Activated CD4-positive, CD25-positive, alpha-beta regulatory T cell (primary cell): ENCODE measurements around the gene RFX3.

Source experiments
- DNase-seq, 4 experiments: peaks; one replicate each; lab custom pipeline; 2025; lab: John Stamatoyannopoulos, UW

Gene RFX3

DNA sequence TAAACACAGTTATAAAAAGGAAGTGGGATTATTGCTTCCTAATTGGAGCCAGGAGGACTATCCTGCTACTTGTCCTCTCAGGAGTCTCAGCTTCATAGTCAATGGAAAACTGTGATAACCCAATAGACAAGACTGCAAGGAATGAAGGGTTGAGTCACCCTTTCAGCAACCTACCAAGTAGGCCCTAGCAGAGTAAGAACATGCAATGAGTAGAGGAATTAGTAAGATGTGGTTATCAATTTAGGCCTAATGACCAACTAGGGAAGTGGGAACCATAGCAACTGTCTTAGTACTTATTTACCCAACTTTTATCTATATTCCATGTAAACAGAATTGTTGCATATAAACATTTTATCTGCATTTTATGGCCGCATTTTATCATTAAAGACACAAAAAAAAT is 310.1 kb downstream of the RFX3 start:
- no peak for DNase-seq

DNA sequence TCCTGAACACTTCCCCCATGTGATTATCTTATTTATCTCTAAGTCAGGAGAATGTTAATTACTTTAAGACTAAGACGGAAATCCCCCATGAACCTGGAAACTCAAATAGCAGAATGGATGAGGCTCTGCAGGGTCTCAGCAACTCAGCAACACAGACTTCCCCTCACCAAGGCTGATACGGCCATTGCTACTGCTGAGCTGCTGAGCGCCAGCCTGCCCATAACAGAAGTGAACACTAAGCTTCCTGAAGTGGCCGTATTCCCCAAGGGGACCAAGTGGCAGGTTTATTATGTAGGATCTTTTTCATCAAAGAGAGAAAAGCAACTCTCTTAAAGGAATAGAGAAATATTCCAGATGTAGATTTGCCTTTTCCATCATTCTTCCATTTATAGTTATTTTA is 311.1 kb downstream of the RFX3 start:
- no peak for DNase-seq

DNA sequence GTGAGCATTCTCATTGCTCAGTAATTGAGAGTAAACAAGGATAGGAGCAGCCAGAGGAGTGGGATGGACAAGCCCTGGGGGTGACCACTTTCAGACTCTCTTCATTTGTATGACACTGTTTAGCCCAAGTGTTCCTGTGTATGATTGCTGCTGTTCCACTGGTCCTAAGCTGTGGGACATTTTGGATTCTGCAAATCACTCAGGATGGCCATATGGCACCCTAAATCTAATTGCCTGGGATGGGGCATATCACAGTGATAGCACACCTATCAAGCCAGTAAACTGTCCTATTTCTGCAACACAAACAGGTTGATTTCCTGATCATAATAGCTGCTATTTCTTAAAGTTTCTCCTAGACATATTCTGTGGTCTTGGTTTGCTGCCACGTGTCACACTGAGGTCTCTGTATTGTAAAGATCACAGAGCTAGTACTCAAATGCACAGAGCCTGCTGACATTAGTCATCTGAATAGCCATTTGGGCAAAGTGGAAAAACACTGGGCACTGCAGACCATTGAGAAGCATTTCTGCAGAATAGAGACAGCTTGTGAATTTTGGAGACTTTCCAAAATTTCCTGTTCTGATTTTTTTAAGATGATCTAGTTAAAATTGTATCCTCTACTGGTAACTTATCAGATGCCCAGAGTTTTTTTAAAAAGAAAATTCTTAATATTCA is 320.2 kb downstream of the RFX3 start:
- no peak for DNase-seq

DNA sequence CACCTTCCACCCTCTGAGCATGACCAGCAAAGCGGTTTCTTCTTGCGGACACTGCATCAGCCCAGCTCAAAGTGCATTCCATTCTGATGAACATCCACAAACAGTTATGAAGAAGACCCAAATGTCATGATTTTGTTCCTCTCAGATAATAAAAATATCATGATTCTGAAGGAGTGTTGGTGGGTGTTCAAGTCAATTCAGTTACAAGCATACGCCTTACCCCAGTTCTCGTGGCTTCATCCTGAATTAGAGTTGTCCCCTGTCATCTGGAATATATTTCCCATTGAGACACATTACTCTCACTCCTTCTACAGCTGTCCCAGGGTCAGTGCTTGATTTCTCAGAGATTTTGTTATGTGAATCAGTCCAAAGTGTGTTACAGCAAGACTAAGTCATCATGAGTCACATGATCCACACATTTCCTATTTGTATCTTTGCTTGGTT is 325.4 kb downstream of the RFX3 start:
- DNase-seq: no peak

DNA sequence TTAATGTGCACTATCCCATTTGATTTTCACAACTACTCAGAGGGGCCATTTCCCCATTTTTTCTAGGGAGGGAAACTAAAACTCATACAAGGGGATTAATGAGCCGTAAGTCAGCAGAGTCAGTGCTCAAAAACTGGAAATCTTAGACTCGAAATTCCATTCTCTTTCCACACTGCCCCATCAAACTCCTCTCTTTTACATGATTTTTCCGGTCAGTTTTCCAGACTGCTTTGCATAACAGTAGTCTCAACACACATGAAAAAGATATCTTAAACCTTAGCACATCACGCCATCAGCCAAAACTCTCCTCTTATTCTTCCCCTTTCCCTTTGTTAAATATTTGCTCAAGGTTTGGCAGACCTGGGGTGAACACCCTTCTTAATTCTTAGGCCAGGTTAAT is 332.0 kb downstream of the RFX3 start:
- no peak for DNase-seq

DNA sequence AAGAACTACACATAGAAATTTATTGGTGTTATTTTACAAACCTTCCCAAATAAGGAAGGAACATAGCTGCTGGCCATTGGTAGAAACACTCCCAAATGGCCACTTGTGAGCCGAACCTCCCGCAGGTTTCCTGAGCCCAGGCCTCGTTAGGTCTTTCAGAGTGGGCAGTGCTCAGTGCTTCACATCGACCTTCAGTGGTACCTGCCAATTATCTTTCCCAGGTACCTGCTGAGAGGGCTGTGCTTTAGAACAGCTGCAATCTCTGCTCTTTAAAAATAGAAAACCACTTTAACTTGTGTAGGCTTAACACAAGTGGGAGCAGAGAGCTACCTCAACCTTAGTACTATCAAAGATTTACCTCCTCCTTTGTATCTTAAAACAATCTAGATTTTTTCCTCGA is 334.1 kb downstream of the RFX3 start:
- no peak for DNase-seq

DNA sequence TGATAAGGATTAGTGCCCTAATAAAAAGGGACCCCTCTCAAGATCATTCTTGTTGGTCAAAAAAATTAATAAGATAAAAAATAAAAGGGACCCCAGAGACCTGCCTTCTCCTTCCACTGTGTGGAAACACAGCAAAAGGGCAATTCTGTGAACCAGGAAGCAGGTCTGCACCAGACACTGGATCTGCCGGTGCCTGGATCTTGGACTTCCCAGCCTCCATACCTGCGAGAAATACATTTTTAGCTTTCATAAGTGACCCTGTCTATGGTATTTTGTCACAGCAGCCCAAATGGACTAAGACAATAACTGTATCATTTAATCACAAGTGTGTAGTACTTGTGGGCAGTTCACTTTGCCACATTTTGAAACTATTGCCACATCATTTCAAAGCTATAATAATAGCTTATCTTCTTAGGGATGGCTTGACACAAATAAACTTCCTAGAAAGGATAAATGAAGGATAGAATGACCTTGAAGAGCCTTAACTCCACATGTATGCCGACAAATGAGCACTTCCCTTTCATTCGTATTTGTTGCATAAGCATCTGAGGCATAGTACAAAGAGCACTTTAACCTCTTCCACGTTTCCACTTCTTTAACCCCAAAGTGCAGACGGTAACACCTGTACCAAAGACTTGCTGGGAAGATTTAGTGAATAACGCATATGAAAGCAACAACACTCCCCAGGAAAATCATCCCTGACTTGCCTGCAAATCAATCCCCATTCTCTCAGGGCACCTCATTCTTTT is 336.5 kb downstream of the RFX3 start:
- no peak for DNase-seq

DNA sequence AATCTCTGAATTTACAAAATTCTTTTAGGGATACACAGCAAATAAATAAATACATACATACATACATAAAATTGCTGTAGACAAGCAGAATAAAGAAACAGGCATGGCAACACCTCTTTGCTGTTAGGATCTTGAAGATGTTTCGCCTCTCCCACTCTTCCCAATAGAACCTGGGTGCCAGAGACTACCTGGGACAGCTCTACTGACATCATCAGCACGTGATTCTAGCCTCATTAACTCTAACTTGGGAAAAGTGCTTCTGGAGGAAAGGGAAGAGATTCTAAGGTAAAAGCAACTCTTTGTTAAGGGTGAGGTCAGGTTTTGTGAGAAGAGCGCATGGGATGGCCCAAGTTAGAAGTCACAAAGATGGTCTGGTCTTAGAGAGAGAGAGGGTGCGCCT is 339.1 kb downstream of the RFX3 start:
- no peak for DNase-seq

DNA sequence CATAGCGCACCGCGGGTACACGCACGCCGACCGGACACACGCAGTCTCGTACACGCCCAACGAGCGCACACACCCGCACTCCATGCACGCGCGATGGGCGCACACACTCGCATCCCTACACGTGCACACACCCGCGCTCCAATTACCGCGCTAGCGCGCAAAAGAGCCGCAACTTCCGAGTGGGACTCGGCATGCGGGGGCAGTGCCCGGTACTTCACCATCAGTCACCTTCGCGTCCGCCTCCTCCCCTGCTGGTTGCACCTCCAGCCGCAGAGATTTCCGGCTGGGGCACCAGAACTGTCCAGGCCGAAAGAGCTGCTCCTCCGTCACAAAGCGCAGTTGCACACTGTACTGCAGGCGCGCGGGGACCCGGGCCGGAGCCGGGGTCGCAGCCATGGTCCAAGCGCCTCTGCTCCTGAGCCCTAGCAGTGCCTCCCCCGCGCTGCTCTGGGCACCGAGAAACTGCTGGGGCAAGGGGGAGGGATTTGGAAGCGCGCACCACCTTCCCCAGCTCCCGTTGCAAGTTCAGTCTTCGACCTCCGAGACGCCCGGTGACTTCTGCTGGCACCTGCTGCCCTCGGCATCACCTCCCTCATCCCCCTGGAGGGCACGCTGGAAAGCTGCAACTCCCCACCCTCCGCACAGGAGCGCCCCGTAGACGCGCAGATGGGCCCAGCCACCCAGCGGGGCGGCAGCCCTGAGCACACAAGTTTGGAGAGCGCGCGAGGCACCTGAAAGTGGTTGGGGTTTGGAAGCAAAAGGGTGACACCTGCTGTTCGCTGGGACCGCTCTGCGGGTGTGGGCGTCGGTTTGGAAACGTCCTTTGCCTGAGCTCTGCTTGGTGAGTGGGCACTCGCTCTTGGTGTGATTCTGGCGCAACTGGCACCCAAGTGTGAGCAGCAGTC is 344.5 kb downstream of the RFX3 start:
- DNase-seq: no peak

DNA sequence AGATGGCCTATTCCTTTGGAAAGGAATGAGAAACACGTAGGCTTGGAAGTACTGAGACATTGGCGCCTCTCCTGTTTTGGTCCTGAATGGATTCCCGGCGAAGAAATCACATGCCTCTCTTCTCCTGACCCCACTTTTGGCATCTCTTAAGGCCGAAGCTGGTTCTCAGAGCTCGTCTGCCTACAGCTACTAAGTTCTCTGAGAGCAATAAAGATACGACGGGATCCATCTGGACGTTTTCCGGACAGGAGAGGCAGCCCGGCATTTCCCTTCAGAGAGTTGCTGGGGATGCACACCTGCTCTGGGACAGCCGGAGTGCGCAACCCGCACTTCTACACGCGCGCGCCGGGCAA is 345.1 kb downstream of the RFX3 start:
- no peak for DNase-seq

DNA sequence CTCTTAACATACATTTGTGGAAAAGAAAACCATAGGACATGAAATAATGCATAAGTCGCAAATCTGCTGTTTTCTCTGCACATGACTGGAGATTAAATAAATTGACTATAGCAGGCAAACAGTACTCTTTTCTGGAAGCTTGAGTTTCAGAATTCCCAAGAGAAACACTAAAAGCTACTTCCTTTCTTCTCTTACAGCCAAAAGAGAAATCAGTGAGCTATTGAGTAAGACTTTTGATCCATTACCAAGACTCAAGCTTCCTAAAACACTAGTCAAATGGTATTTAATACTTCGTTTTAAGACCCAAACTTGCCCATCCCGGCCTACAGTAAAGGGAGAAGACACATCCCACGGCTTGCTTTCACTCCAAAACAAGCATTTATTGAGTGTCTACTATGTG is 346.1 kb downstream of the RFX3 start:
- no peak for DNase-seq

DNA sequence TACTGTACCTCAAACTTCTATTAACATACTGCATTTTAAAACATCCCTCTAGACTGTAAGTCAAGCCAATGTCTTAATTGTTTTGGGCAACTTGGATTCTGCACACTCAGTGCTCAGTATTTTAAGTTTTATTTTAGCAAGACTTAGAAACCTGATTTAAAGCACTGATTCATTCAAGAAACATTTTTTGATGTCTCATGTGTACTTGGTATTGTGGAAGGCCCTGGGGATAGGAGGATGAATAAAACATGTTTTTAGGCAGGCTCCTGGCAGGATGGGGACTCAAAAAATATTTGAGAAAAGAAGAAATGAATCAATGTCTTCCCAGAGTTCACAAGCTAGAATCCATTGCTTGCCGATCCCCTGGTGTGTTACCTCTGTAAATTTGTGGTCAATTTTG is 347.9 kb downstream of the RFX3 start:
- DNase-seq: no peak

DNA sequence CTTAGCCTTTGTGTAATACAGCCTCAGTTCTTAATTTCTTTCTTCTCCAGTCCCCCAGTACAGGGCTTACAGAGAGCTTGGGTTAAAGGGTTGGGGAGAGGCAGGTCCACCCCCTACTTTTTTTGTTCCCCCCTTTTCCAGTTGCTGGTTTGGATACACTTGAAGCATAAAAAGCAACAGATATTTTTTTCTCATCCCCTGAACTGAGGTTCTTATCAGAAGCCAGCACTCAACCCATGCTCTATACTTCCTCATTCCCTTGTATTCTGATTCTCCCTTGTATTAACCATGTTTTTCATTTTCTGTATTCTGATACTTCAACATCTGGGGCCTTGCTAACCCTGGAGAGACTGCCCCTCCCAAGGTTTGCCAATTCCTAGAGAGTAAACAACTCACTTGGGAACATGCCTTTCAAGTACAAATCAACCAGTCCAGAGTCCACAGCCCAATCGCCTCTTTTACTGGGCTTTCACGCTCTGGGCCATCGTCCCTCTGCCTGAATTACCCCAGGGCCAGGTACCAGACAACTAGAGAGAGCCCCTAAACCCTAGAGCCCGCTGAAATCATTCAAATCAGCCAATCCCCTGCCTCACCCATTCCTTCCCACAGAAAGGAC is 348.5 kb downstream of the RFX3 start:
- DNase-seq: no peak

DNA sequence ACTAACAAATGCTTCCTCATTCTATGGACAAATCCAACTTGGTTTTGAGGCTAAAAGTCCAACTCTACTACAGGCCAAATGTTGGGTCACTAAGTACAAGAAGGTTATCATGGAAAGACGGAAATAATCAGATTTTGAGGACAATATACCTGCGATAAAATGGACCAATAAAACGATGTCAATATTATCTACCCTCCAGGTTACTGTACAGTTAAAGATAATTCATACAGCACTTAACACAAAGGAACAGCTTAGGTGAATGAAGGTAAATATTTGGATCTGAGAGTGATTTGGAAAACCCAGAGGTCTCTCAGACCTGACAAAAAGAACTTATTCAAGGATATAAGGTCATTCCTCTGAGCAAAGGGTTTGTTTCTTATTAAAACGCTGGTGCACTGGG is 352.4 kb downstream of the RFX3 start:
- no peak for DNase-seq

DNA sequence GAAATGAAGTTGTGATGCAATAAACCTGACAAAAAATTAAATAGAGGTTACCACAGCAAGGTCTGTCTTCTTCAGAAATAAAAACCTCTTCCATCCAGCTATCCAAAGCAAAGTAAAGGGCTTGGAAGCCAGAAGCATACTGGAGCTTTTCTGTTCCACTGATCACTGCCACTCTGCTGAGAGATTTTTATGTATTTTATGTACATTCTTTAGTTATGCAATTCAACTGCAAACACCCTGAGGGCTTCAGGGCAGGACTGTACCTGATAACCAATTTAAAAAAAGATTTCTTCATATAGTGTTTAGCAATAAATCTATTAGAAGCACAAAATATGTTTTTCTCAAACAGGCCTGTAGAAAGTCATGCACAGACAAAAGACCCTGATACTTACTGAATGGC is 355.0 kb downstream of the RFX3 start:
- DNase-seq: no peak
